ENCODE data around the gene CACYBP. TPM values are rescaled to one million over a fixed set of nuclear protein-coding genes. Genes with fewer than 3 reads are reported as not detected.
"Not testable (repeated sequence)": the region's sequence is repeated elsewhere in the genome, so short reads cannot be mapped to it uniquely, and the experiment has no call there.

The CACYBP gene
- total RNA-seq, 2 donors from 2014 or later: 345 to 354 TPM

DNA sequence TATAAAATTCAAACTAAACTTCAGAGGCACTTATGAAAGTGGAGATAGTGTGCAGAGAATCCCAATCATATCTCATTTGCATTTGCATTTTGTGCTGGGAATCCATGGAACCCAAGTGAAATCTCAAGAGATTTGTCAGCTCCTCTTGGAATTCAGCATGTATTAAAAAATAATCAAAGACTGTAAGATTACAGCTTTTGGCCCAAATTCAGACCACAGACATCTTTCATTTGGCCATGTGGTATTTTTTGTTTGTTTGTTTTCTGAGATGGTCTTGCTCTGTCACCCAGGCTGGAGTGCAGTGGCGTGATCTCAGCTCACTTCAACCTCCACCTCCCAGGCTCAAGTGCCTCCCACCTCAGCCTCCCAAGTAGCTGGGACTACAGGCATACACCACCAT is 3.8 kb upstream of the CACYBP start:
- ATAC-seq (no peak), DNase-seq (ENCODE audit: low spot score in 2 of 2) (no peak)
- no peaks in the 10 kb centered on the region for H3K9me3 Mint-ChIP-seq
- peaks cover 6 to 7% of the 10 kb centered on the region in 2 donors for H3K36me3 Mint-ChIP-seq
- H3K27ac Mint-ChIP-seq: no peak overlapping the region

DNA sequence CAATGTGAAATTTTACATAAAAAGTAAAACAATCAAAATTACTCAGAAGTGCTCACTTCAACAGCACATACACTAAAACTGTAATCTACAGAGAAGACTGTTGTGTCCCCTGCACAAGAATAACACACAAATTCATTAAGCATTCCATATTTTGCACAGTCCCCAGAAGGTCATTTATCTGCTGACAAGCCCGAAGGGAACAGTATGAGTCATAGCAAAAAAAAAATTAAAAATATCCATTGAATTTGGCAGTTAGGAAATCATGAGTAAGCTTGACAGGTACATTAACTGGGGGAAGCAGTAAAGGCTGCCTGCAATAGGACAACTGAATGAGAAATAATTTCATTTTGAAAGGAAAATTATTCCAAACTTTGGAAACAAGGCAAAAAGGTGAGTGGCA is 3.3 kb upstream of the CACYBP start:
- ATAC-seq: no peak
- peak overlapping the region in 1 of 2 donors; percentile 34 for H3K27ac Mint-ChIP-seq
- no peak for DNase-seq (ENCODE audit: low spot score in 2 of 2)
- no peaks in the 10 kb centered on the region for H3K9me3 Mint-ChIP-seq
- H3K36me3 Mint-ChIP-seq: peaks cover 12 to 13% of the 10 kb centered on the region in 2 donors

DNA sequence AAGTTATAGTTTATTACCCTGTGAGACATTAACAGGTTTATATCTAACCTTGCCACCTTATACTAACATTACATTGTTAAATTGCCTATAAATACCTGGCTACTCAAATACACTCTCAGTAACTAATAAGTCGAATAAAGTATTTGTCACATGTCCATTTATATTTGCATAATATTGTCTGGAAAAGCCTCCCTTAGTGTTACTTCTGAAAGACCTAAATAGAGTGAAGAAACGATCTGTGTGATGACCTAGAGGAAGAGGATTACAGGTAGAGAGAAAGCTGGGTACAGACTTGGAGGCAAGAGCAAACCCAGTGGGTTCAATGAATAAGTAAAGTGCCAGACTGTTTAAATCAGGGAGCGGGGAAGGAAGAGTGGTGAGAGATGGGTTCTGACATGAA is 2.7 kb upstream of the CACYBP start:
- DNase-seq (ENCODE audit: low spot score in 2 of 2) (no peak), ATAC-seq (no peak)
- Mint-ChIP-seq H3K9me3 (no peaks in the 10 kb centered on the region), H3K27ac (peak overlapping the region in 1 of 2 donors; percentile 27), H3K36me3 (peaks cover 14 to 19% of the 10 kb centered on the region in 2 donors)

DNA sequence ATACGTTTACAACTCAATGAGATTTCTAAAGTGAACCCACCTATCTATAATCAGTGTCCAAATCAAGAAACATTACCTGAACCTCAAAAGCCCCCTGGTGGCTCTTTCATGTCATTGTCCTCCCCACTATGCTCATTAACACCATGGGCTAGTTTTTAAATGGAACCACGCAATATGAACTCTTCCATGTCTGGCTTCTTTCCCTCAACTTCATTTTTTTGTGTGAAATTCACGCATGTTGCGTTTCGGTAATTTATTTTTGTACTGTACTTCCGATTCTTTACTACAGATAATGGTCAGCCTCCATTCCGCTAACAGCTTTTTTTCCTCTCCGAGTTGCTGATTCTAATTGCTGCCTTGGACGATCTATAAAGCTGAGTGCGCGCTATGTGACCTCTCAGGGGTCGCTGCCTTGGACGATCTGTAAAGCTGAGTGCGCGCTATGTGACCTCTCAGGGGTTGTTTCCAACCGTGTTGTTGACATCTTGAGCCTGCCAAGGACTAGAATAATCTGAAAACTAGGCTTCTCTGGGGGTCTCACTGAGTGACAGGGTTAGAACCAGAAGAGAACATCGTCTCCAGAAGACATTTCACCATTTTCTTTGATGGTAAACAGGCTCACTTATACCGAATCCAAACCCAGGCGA is 1.1 kb upstream of the CACYBP start:
- DNase-seq (ENCODE audit: low spot score in 2 of 2): peak in 1 of 2 donors; percentile 29
- Mint-ChIP-seq H3K27ac (no peak overlapping the region), H3K36me3 (peaks cover 14 to 28% of the 10 kb centered on the region in 2 donors), H3K9me3 (no peaks in the 10 kb centered on the region)
- ATAC-seq: no peak

DNA sequence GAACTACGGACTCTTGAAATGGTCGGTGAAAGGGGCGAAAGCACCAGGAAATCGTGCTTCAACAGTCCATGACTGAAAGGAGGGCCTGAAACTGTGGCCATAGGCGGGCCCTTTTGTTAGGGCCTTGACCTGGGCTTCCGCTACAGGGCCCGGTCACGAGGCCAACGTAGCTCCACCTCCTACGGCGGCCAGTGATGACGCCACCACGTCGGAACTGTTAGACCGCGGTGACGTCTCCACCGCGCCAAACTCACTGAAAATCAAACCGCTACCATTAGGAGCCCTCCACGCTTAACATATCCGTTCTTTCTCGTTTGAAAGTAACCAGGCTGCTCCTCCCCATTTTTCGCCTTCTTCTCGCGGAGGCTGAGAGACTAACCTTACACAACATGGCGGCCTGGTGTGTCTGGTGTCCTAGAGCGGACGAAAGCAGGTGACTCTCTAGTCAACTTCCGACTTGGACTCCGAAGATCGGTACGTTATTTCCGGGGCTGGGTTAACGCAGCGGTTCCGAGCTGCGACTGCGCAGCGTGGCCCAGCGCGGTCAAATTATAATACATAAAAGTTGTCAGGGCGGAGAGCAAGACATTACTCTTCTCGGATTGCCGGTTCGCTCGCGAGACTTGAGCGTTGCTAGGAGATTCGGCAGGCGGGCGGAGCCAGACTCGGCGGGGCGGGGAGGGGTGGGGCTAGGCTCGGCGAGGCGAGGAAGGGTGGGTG is 371 bp upstream of the CACYBP start:
- Mint-ChIP-seq H3K36me3 (peaks cover 14 to 35% of the 10 kb centered on the region in 2 donors), H3K27ac (no peak overlapping the region), H3K9me3 (no peaks in the 10 kb centered on the region)
- ATAC-seq: peak; percentile 82 to 84
- DNase-seq (ENCODE audit: low spot score in 2 of 2): peak; percentile 90 to 98

DNA sequence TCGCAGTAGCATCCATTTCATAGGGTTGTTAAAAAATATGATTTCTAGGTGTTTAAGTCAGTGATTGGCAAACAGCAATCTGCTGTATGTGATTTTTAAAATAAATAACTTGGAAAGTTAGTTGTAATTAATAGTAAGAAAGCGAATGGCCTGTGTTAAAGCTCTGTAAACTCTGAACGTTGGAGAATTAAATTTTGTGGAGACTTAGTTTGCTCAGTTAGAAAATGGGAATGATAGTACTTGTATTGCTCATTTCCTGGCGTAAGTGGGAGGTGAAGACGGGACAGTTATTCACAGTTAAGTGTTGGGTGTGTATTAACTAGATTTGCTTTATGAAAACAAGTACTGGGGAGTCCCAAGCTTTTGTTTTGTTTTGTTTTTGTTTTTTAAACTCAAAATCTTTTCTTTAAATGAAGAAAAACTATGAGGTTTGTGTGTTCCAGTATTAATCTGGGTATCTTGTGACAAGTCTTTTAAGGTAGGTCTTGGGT is 995 bp downstream of the CACYBP start:
- Mint-ChIP-seq H3K9me3 (no peaks in the 10 kb centered on the region), H3K27ac (peak overlapping the region in 1 of 2 donors; percentile 90), H3K36me3 (peaks cover 22 to 46% of the 10 kb centered on the region in 2 donors)
- no peak for DNase-seq (ENCODE audit: low spot score in 2 of 2)
- no peak for ATAC-seq

DNA sequence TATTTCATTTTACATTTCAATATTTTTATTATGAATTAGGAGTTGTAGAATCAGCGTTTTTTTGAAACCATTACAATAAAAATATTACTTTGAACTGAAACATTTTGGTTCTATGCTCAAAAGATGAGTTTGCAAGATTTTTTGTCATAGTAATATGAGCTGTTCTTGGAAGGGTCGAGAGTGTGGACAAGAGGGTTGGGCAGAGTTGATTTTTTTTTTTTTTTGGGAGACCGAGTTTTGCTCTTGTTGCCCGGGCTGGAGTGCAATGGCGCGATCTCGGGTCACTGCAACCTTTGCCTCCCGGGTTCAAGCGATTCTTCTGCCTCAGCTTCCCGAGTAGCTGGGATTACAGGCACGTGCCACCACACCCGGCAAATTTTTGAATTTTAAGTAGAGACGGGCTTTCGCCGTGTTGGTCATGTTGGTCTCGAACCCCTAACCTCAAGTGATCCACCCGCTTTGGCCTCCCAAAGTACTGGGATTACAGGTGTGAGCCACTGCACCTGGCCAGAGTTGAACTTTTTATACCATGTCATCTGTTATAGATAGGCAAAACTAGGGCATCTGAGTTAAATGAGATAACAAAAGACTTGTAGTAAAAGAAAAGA is 3.3 kb downstream of the CACYBP start:
- peaks cover 26 to 51% of the 10 kb centered on the region in 2 donors for H3K36me3 Mint-ChIP-seq
- H3K9me3 Mint-ChIP-seq: no peaks in the 10 kb centered on the region
- H3K27ac Mint-ChIP-seq: peak overlapping the region; percentile 32 to 50
- ATAC-seq (no peak), DNase-seq (ENCODE audit: low spot score in 2 of 2) (no peak)

DNA sequence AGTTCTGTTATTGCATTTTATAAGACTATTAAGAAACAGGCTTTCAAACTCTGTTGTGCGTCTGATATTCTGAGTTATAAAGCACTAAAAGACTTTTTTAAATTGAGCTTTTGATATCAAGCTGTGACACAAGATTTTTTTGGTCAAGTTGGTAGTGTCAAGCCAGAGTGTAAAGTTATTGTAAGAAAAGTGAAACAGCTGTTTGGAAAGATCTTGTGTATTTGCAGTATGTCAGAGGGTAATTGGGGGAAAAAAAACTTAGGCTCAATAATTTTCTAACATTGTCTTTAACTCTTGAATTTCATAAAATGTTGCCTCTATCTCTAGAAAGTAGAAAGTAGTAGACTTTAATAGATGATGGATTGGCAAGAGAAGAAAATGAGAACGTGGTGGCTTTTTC is 3.8 kb downstream of the CACYBP start:
- DNase-seq (ENCODE audit: low spot score in 2 of 2) (no peak), ATAC-seq (no peak)
- peaks cover 29 to 56% of the 10 kb centered on the region in 2 donors for H3K36me3 Mint-ChIP-seq
- H3K27ac Mint-ChIP-seq: peak overlapping the region; percentile 32 to 50
- no peaks in the 10 kb centered on the region for H3K9me3 Mint-ChIP-seq

DNA sequence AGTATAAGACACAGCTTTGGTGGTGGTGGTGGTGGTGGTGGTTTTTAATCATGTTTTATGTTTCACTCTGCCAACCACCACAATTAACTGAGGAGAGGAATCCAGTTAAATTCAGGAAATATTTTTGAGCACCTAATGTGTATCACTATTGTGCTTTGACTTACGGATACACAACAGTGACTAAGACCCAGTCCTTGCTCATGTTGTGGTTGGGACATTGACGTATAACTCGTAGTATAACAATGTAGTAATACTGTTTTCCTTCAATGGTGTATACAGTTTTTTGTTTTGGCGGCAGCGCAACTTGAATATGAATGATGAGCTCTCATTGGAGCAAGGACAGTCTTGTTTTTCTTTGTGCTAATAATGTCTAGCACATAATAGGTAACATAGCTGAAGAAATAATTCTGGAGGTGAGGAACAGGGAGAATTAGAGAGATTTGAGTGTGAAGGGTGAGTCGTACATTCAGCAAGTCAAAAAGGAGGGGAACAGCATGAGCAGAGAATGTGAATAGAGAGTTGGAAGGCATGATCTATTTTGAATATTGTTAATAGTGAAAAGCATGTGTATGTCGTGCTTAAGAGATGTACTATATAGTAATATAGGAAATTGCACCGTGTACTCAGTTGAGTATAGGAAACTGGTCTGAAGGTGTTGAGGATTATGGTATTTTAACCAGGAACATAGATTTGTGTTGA is 5.5 kb downstream of the CACYBP start:
- peak; percentile 21 to 73 for ATAC-seq
- DNase-seq (ENCODE audit: low spot score in 2 of 2): no peak

DNA sequence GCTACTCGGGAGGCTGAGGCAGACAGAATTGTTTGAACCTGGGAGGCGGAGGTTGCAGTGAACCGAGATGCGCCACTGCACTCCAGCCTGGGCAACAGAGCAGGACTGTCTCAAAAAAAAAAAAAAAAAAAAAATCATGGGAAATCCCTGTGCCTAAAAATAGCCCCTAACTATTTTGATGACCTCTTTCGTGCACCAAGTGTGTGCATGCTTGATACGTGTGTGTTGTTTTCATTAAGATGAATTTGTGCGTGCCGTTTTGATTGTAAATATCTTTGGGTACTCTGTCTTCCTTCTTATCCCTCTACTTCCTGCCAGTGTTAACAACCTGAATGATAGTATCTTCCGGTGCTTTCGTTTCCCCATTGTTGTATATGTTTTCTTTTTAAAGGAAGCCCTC is 9.8 kb downstream of the CACYBP start:
- Mint-ChIP-seq H3K9me3 (no peaks in the 10 kb centered on the region), H3K27ac (peak overlapping the region in 1 of 2 donors; percentile 72), H3K36me3 (peaks cover 21 to 44% of the 10 kb centered on the region in 2 donors)
- DNase-seq (ENCODE audit: low spot score in 2 of 2): no peak
- no peak for ATAC-seq

More for the DNA sequence above, 5.5 kb downstream of the CACYBP start:
- peak overlapping the region; percentile 47 to 69 for H3K27ac Mint-ChIP-seq
- no peaks in the 10 kb centered on the region for H3K9me3 Mint-ChIP-seq
- H3K36me3 Mint-ChIP-seq: peaks cover 35 to 62% of the 10 kb centered on the region in 2 donors

DNA sequence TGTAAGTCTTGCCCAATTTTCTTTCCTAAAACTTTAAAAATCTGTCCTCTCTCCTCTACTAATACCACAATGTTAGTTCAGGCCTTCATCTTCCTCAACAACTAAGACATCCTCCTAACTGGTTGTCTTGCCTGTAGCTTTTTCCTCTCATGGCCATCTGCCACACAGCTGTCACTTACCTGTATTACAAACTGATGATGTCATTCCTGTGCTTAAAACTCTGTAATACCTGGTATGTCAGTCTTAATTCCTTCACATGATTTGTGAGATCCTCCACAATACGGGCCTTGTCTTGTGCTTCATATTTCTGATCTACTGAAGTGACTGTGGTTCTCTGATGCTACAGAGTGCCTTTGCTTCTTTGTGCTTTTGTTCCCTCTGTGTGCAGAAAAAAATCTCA is 13.7 kb downstream of the CACYBP start:
- H3K27ac Mint-ChIP-seq: peak overlapping the region in 1 of 2 donors; percentile 40
- no peaks in the 10 kb centered on the region for H3K9me3 Mint-ChIP-seq
- H3K36me3 Mint-ChIP-seq: peaks cover 6 to 25% of the 10 kb centered on the region in 2 donors
- DNase-seq (ENCODE audit: low spot score in 2 of 2) (no peak), ATAC-seq (no peak)

DNA sequence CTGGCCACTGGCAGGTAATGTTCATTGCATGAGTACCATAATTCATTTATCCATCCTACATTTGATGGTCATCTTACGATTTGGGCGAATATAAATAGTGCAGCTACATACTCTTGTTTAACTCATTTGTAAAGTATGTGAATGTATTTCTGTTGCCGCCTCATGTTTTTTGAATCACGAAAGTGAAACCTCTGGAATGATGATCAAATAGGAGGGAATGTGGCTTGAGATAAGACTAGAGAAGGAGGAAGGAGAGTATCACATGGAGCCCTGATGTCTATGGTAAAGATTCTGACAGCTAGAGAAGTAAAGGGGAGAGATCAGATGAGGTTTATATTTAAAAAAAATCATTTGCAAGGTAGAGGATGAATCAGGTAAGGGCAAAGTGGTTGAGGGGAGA is 15.5 kb downstream of the CACYBP start:
- Mint-ChIP-seq H3K9me3 (no peaks in the 10 kb centered on the region), H3K36me3 (peaks cover 0 to 17% of the 10 kb centered on the region in 2 donors), H3K27ac (peak overlapping the region; percentile 29 to 54)
- no peak for ATAC-seq
- no peak for DNase-seq (ENCODE audit: low spot score in 2 of 2)

DNA sequence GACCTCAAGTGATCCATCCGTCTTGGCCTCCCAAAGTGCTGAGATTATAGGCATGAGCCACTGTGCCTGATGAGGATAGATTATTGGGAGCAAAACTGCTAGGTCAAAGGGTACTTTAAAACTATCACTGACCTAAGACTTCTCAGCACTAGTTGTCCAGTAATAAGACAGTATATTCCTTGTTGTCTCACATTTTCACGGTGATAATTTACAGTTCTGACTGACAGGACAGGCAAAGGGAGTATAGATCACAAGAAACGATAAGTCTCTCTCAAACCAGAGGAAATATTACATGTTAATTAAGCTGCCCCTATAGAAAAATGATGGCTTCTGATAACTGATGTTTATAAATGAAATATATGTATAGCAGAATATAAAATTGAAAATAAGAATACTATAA is 19.8 kb downstream of the CACYBP start:
- H3K36me3 Mint-ChIP-seq: peaks cover 9 to 13% of the 10 kb centered on the region in 2 donors
- DNase-seq (ENCODE audit: low spot score in 2 of 2): no peak
- H3K9me3 Mint-ChIP-seq: peaks cover 1 to 2% of the 10 kb centered on the region in 2 donors
- no peak for ATAC-seq
- H3K27ac Mint-ChIP-seq: peak overlapping the region in 1 of 2 donors; percentile 17

DNA sequence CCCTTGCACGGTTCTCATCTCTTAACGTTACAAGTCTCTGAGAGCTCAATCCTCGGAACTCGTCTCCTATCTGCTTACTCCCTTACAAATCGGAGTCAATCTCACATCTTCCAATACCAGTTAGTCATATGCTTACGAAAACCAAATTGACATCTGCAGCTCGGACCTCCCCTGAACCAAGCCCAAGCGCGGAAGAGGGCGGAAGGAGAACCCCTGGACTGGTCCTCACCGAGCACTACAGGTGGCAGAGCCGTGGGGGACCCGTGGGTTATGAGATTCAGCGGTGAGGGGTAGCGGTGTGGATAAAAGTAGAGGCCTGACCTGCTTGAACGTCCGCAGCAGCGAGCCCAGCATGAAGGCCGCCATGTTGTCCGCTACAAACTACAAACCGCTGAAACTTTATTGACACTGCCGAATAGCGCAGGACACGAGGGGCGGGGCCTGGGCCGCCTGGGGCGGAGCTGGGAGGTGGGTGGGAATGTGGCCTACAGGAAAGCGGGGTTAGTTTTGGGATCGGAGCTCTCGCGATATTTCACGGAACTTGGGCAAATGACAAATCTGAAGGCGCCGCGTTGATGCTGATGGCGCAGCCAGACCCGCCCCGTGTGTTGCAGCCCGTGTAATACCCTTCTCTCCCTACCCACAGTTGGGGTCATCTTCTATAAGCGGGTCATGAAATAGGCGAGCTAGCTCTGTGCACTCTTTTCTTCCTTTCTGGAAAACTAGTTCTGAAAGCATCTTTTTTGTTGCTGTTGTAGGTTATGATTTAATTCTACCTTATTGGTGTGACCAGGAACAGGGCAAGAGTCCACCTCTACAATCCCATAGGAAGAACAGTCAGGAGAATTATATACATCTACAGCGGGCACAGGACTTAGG is 23.5 kb downstream of the CACYBP start, which contains the start of gene MRPS14:
Gene MRPS14 (minus strand): TSS at position 383 of the 879 bp plus-strand sequence. CDS start 17 bp downstream, at position 366.
- H3K27ac Mint-ChIP-seq: peak within 1 kb of the TSS; percentile 93 to 98
- peak; percentile 96 to 97 for DNase-seq (ENCODE audit: low spot score in 2 of 2)
- H3K9me3 Mint-ChIP-seq: peaks cover 5 to 9% of the 10 kb centered on the region in 2 donors
- H3K36me3 Mint-ChIP-seq: peaks cover 13 to 19% of the 10 kb centered on the region in 2 donors
- peak; percentile 91 to 93 for ATAC-seq

DNA sequence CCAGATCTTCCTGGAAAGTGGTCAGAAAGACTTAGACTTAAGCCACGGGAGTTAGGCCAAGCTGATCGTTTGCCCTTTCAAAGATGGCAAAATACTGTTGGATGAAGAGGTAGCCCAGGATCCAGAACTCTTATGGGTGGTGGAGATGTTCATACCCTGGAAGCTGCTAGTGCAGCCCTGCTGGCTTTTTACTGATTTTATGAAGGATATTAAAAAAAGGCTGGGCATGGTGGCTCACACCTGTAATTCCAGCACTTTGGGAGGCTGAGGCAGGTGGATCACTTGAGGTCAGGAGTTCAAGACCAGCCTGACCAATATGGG is 24.1 kb downstream of the CACYBP start:
- H3K9me3 Mint-ChIP-seq; DNase-seq (ENCODE audit: low spot score in 2 of 2); ATAC-seq: not testable (repeated sequence)
- peaks cover 13 to 19% of the 10 kb centered on the region in 2 donors for H3K36me3 Mint-ChIP-seq
- peak overlapping the region; percentile 93 to 98 for H3K27ac Mint-ChIP-seq

DNA sequence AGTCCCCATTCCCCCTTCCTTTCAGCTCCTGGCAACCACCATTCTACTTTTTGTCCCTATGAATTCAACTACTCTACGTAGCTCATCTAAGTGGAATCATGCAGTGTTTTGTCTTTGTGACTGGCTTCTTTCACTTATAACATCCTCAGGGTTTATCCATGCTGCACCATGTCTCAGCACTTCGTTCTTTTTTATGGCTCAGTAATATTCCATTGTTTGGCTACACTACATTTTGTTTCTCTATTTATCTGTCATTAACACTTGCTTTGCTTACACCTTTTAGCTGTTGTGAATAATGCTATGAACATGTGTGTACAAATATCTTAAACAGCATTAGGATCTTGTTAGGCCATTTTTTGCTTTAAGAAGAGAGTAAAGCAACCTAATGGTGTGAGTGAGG is 25.0 kb downstream of the CACYBP start:
- Mint-ChIP-seq H3K27ac (peak overlapping the region in 1 of 2 donors; percentile 93), H3K9me3 (peaks cover 5 to 9% of the 10 kb centered on the region in 2 donors), H3K36me3 (peaks cover 13 to 19% of the 10 kb centered on the region in 2 donors)
- no peak for ATAC-seq
- no peak for DNase-seq (ENCODE audit: low spot score in 2 of 2)
